Measurements from ENCODE around the gene CALML5. TPM values are rescaled to one million over a fixed set of nuclear protein-coding genes. Genes with fewer than 3 reads are reported as not detected.

The CALML5 gene
- total RNA-seq, 1 experiment from 2014 or later: not detected

- Mint-ChIP-seq H3K27ac (ENCODE audit: low read depth, unreplicated experiment) (peak overlapping the region; percentile 31), H3K27me3 (ENCODE audit: insufficient read depth, unreplicated experiment) (no peaks in the 10 kb centered on the region), H3K4me3 (ENCODE audit: unreplicated experiment) (no peak overlapping the region), H3K4me1 (ENCODE audit: insufficient read depth, unreplicated experiment) (peaks cover 29% of the 10 kb centered on the region), H3K9me3 (ENCODE audit: unreplicated experiment) (peaks cover 8% of the 10 kb centered on the region), H3K36me3 (ENCODE audit: insufficient read depth, unreplicated experiment) (peaks cover 20% of the 10 kb centered on the region)
- CTCF ChIA-PET: no interaction called here
- no peak for DNase-seq (ENCODE audit: unreplicated experiment)
- TF ChIP-seq, protein P1, sequence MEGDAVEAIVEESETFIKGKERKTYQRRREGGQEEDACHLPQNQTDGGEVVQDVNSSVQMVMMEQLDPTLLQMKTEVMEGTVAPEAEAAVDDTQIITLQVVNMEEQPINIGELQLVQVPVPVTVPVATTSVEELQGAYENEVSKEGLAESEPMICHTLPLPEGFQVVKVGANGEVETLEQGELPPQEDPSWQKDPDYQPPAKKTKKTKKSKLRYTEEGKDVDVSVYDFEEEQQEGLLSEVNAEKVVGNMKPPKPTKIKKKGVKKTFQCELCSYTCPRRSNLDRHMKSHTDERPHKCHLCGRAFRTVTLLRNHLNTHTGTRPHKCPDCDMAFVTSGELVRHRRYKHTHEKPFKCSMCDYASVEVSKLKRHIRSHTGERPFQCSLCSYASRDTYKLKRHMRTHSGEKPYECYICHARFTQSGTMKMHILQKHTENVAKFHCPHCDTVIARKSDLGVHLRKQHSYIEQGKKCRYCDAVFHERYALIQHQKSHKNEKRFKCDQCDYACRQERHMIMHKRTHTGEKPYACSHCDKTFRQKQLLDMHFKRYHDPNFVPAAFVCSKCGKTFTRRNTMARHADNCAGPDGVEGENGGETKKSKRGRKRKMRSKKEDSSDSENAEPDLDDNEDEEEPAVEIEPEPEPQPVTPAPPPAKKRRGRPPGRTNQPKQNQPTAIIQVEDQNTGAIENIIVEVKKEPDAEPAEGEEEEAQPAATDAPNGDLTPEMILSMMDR (IDR thresholded peaks at IDR 0.05; ENCODE audit: unreplicated experiment): no peak
- intact Hi-C loops (cut with micrococcal nuclease): no loop called here
- BruUV-seq (replicated peaks): no TSS peak
- POLR2A ChIA-PET: interaction anchor here (2.9 kb wide), 1 partner anchor 8 kb away, joined by 69 read pairs; no protein-coding TSS in a partner anchor
These were observed 41.5 kb upstream of the CALML5 start for GRCh38 chr10:5540891-5541290.

- Mint-ChIP-seq H3K4me1 (ENCODE audit: insufficient read depth, unreplicated experiment) (peaks cover 30% of the 10 kb centered on the region), H3K36me3 (ENCODE audit: insufficient read depth, unreplicated experiment) (peaks cover 19% of the 10 kb centered on the region), H3K27ac (ENCODE audit: low read depth, unreplicated experiment) (peak overlapping the region; percentile 31), H3K27me3 (ENCODE audit: insufficient read depth, unreplicated experiment) (no peaks in the 10 kb centered on the region), H3K9me3 (ENCODE audit: unreplicated experiment) (peaks cover 8% of the 10 kb centered on the region), H3K4me3 (ENCODE audit: unreplicated experiment) (no peak overlapping the region)
- no TSS peak for BruUV-seq (replicated peaks)
- DNase-seq (ENCODE audit: unreplicated experiment): no peak
- POLR2A ChIA-PET: interaction anchor here (1.3 to 2.9 kb wide), 6 partner anchors 9 to 271 kb away, joined by 3 to 69 read pairs (median 14); no protein-coding TSS in a partner anchor
- intact Hi-C loops (cut with micrococcal nuclease): no loop called here
- TF ChIP-seq, protein P1 (IDR thresholded peaks at IDR 0.05; ENCODE audit: unreplicated experiment): no peak
- CTCF ChIA-PET: interaction anchor here (1.6 to 2.0 kb wide), 2 partner anchors 85 to 98 kb away, joined by 4 to 10 read pairs; no protein-coding TSS in a partner anchor
These were observed 40.7 kb upstream of the CALML5 start for GRCh38 chr10:5540080-5540479.

DNA sequence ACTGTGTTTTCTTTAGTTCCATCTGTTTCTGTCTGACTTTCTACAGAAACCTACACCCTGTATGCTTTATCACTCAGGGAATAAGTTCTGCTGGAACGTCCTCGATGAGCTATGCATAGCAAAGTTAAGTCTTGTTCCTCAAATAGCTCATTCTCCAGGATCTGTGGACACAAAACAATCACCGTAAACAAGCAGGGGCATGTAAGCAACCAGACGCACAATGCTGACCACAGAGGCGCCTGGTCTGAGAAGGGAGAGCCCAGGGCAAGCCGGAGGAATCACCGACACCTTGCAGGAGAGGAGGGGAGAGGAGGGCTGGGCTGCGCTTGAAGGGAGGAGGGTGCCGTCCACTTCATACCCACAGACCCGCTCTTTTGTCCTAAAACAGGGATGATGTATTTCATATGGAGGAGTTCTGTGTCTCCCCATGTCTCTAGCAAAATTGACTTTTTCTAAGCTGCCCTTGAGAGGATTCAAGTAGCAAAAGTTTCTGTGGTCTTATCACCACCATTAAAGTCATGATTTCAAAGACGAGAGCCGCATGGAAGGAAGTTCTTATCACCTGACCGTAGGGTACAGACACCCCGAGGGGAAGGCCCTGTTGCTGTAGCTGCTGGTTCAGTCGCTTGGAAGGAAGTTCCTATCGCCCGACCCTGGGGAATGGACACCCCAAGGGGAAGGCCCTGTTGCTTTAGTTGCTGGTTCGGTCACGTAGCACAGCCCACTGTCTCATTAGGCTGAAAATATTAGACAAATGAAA lies 39.7 kb upstream of the CALML5 start:
- Mint-ChIP-seq H3K36me3 (ENCODE audit: insufficient read depth, unreplicated experiment) (peaks cover 9% of the 10 kb centered on the region), H3K27me3 (ENCODE audit: insufficient read depth, unreplicated experiment) (no peaks in the 10 kb centered on the region), H3K27ac (ENCODE audit: low read depth, unreplicated experiment) (peak overlapping the region; percentile 67), H3K4me3 (ENCODE audit: unreplicated experiment) (peak overlapping the region; percentile 43), H3K4me1 (ENCODE audit: insufficient read depth, unreplicated experiment) (peaks cover 29% of the 10 kb centered on the region), H3K9me3 (ENCODE audit: unreplicated experiment) (peaks cover 8% of the 10 kb centered on the region)
- DNase-seq (ENCODE audit: unreplicated experiment): peak; percentile 51
- TF ChIP-seq, protein P1 (IDR thresholded peaks at IDR 0.05; ENCODE audit: unreplicated experiment): no peak
- intact Hi-C loops (cut with micrococcal nuclease): loop anchor here (5.0 kb wide), 1 partner anchor 72 kb away; no protein-coding TSS in a partner anchor
- CTCF ChIA-PET: interaction anchor here (0.6 to 2.0 kb wide), 7 partner anchors 10 to 97 kb away, joined by 3 to 10 read pairs (median 4); no protein-coding TSS in a partner anchor
- POLR2A ChIA-PET: interaction anchor here (0.6 to 2.9 kb wide), 33 partner anchors 9 to 1492 kb away, joined by 3 to 69 read pairs (median 5); partner anchors contain the start of genes CALML3 and FBH1
- no TSS peak for BruUV-seq (replicated peaks)

GRCh38 chr10:5538446-5538845 lies 39.1 kb upstream of the CALML5 start:
- Mint-ChIP-seq H3K4me3 (ENCODE audit: unreplicated experiment) (peak overlapping the region; percentile 43), H3K4me1 (ENCODE audit: insufficient read depth, unreplicated experiment) (peaks cover 29% of the 10 kb centered on the region), H3K27me3 (ENCODE audit: insufficient read depth, unreplicated experiment) (no peaks in the 10 kb centered on the region), H3K27ac (ENCODE audit: low read depth, unreplicated experiment) (peak overlapping the region; percentile 67), H3K36me3 (ENCODE audit: insufficient read depth, unreplicated experiment) (peaks cover 8% of the 10 kb centered on the region), H3K9me3 (ENCODE audit: unreplicated experiment) (peaks cover 8% of the 10 kb centered on the region)
- POLR2A ChIA-PET: interaction anchor here (0.6 to 2.9 kb wide), 30 partner anchors 9 to 127 kb away, joined by 3 to 69 read pairs (median 5); partner anchors contain the start of gene CALML3
- no TSS peak for BruUV-seq (replicated peaks)
- intact Hi-C loops (cut with micrococcal nuclease): loop anchor here (5.0 kb wide), 1 partner anchor 71 kb away; no protein-coding TSS in a partner anchor
- CTCF ChIA-PET: interaction anchor here (0.6 to 2.0 kb wide), 5 partner anchors 39 to 96 kb away, joined by 3 to 10 read pairs (median 6); no protein-coding TSS in a partner anchor
- TF ChIP-seq, protein P1 (IDR thresholded peaks at IDR 0.05; ENCODE audit: unreplicated experiment): no peak
- peak; percentile 72 for DNase-seq (ENCODE audit: unreplicated experiment)

Measured in MCF 10A (cell line).